T-helper 2 cell treated with Interferon-gamma antibody and Interleukin-4, amounts not matched to agents 5 μg/mL and 100 μg/mL, for 36 hours (primary cell): ENCODE measurements around the gene AXDND1.

ENCODE experiments used
- DNase-seq: peaks from one replicate; pipeline ENCODE4 v3.0.0; 2021; ENCODE audit warnings: low spot score
- H3K27ac Mint-ChIP-seq: one replicate; pipeline ENCODE4 v1.8.0; 2021; ENCODE audit warnings: mild to moderate bottlenecking, mixed read lengths
- H3K27me3 Mint-ChIP-seq: one replicate; pipeline ENCODE4 v1.8.0; 2021; ENCODE audit warnings: low read depth, mixed read lengths
- H3K36me3 Mint-ChIP-seq: one replicate; pipeline ENCODE4 v1.8.0; 2021; ENCODE audit warnings: low read depth, mixed read lengths
- H3K4me1 Mint-ChIP-seq: one replicate; pipeline ENCODE4 v1.8.0; 2021; ENCODE audit warnings: low read depth, mixed read lengths
- H3K4me3 Mint-ChIP-seq: one replicate; pipeline ENCODE4 v1.8.0; 2022; ENCODE audit warnings: mild to moderate bottlenecking, moderate library complexity, mixed read lengths
- H3K9me3 Mint-ChIP-seq: one replicate; pipeline ENCODE4 v1.8.0; 2021; ENCODE audit warnings: mixed read lengths

AXDND1 gene

DNA sequence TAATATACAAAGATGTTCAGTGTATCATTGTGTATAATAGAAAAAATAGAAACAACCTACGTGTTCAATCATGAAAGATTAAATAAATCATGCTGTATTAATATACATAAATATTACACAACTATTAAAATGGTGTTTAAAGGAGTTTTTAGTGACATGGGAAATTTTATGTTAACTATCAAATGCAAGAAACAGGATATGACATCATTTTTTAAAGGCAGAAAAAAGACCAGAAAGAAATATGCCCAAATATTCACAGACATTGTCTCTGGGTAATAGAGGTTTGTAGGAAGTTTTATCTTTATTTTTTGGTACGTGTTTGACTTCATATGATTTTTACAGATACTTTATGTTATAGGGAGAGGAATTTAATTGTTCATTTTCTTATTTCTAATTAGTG, 176.0 kb downstream of the AXDND1 start:
- Mint-ChIP-seq H3K4me1 (no peaks in the 10 kb centered on the region), H3K36me3 (no peaks in the 10 kb centered on the region), H3K9me3 (peaks cover 17% of the 10 kb centered on the region), H3K4me3 (no peak overlapping the region), H3K27me3 (no peaks in the 10 kb centered on the region), H3K27ac (no peak overlapping the region)
- no peak for DNase-seq

DNA sequence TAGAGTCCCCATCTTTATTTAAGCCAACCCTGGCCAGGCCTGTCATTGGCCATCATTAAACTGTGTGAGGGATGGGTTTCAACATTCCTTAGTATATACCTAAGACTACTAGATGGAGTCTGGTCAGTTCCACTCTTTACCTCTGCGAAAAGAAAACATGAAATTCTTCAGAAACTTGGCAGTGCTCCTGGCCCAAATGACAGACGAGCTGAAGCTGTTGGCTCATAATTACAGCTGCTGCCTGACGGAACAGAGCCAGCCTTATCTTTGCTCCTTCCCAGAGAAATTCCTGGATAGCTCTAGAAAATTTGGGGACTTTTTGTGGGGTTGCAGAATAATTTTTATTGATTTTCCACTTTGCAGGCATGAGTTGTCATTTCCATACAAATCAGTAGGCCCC, 179.6 kb downstream of the AXDND1 start:
- H3K36me3 Mint-ChIP-seq: no peaks in the 10 kb centered on the region
- no peaks in the 10 kb centered on the region for H3K4me1 Mint-ChIP-seq
- no peak overlapping the region for H3K27ac Mint-ChIP-seq
- no peaks in the 10 kb centered on the region for H3K9me3 Mint-ChIP-seq
- DNase-seq: no peak
- no peak overlapping the region for H3K4me3 Mint-ChIP-seq
- H3K27me3 Mint-ChIP-seq: no peaks in the 10 kb centered on the region

DNA sequence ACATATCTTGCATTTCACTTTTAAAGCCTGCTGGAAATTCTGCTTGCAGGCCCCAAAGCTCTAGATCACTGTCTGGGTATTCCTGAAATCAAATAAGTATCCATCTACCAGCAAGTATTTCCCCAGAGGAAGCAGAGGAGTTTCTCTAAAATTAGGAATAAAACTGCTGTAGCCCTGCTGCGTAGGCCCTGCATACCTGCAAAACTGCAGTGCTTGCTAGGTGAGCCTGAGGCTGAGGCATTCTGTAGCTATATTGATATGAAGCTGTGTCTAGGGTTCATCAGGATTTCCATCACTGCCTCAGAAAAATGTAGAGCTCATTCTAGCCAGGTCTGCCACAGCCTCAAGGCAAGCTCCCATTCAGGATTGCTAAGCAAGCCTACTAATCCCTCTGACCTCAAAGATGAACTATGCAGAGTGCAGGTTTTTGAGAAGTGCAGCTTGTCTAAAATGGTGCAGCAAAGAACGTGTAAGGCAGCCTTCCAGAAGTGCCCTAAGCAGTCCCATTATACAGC, 181.3 kb downstream of the AXDND1 start:
- Mint-ChIP-seq H3K9me3 (no peaks in the 10 kb centered on the region), H3K4me1 (no peaks in the 10 kb centered on the region), H3K4me3 (no peak overlapping the region), H3K27ac (no peak overlapping the region), H3K27me3 (no peaks in the 10 kb centered on the region), H3K36me3 (no peaks in the 10 kb centered on the region)
- DNase-seq: no peak

DNA sequence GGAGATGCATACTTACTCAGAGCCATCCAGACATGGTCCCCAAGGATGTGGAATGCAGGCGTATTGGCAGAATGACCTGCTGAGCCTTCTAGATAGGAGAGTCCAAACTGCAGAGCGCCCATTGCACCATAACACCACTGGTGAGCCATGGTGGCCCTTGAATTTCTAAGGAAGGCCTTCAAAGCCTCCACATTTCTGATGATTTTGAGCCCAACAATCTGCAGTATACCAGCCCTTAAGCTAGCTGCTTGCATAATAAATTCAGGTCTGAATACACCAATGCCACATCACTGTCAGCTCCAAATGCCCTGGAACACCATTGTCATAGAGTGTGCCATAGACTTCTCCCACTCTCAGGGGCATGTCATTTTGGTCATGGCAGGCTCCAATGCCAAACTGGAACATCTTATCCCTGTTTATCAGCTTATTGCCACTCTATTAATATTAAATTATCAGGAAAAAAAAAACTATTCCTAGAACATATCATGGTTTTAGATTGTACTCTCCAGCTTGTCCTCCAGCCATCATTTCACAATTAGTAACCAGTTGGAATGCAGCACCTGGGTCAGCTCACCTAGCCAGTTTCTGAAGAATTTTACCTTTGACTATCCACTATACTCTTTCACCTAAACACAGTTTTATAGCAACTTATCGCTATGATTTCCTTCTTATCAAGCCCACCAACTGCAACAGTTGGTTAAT, 183.0 kb downstream of the AXDND1 start:
- no peak for DNase-seq
- Mint-ChIP-seq H3K9me3 (no peaks in the 10 kb centered on the region), H3K27me3 (no peaks in the 10 kb centered on the region), H3K4me1 (no peaks in the 10 kb centered on the region), H3K27ac (no peak overlapping the region), H3K36me3 (no peaks in the 10 kb centered on the region), H3K4me3 (no peak overlapping the region)

DNA sequence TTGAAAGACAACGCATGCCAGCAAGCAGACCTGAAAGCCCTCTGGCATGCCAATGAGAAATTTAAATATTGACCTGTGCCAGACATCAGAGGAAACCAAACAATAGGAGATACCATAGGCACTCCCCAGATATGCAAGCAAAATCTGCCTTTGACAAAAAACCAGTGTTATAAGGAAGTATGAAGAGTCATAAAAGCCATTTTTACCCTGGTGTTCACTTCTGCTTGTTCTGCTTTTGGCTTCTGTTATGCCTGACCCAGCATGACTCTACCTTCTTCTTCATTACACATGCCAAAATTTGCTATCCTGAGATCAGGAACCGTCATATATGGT, 183.6 kb downstream of the AXDND1 start:
- H3K27me3 Mint-ChIP-seq: no peaks in the 10 kb centered on the region
- DNase-seq: no peak
- no peak overlapping the region for H3K4me3 Mint-ChIP-seq
- H3K4me1 Mint-ChIP-seq: no peaks in the 10 kb centered on the region
- no peaks in the 10 kb centered on the region for H3K9me3 Mint-ChIP-seq
- H3K27ac Mint-ChIP-seq: no peak overlapping the region
- H3K36me3 Mint-ChIP-seq: no peaks in the 10 kb centered on the region

DNA sequence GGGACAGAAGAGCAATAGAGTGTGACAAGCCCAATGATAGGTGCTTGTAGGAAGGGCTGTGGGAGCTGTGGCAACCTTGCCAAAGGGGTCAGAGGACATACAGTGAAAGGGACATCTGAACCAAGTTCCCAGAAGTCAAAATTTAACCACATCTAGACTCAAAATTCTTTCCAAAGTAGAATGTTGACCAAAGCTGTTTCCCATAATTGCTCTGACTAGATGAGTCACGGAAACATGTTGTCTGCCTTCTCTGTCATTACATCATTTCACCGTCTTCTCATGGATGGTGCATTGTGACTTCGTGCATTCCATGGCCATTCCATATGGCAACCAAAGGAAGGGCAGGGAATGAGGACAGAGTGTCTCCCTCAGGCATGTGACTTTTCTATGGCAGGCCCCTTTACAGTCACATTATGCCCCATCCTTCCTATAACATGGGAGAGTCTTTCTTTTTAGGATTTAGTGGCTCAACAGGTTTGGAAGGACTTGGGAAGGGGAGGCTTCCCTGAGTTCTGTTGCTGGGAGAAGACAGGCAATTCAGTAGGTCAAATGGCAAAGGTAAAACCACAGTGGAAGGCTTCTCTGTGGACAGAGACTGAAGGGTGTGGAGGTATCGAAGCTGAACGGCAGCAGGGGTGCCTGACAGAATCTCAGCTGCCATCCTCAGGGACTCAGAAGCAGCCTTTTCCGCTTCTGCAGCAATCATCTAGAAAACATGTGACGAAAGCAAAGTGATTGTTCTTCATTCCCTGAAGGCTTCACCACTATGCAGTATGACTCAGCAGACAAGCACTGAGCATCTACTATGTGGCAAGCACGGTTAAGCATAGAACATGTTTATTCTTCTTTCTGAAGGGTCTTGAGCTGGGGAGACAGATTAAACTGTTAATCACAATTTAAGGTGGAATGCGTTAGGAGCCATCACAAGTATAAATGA, 185.2 kb downstream of the AXDND1 start:
- H3K36me3 Mint-ChIP-seq: no peaks in the 10 kb centered on the region
- H3K27ac Mint-ChIP-seq: no peak overlapping the region
- H3K4me1 Mint-ChIP-seq: no peaks in the 10 kb centered on the region
- H3K27me3 Mint-ChIP-seq: no peaks in the 10 kb centered on the region
- no peaks in the 10 kb centered on the region for H3K9me3 Mint-ChIP-seq
- no peak for DNase-seq
- no peak overlapping the region for H3K4me3 Mint-ChIP-seq

DNA sequence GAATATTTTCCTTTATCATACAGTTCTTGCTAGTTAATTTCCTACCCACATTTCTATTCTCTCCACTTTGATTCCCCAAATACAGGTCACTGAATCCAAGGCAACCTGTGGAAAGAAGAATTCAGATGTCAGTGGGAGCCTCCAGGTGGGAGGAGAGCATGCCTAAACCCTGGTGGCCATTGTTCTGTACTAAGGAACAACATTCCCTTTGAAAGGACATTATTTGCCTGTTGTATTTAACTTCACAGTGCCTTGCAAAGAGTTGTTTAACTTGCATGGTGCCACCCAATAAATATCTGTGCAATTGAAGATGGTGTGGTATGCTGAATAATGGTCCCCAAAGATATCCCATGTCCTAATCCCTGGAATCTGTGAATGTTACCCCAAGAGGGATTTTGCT, 188.7 kb downstream of the AXDND1 start:
- Mint-ChIP-seq H3K27ac (no peak overlapping the region), H3K4me1 (no peaks in the 10 kb centered on the region), H3K27me3 (no peaks in the 10 kb centered on the region), H3K9me3 (no peaks in the 10 kb centered on the region), H3K4me3 (no peak overlapping the region), H3K36me3 (no peaks in the 10 kb centered on the region)
- no peak for DNase-seq

DNA sequence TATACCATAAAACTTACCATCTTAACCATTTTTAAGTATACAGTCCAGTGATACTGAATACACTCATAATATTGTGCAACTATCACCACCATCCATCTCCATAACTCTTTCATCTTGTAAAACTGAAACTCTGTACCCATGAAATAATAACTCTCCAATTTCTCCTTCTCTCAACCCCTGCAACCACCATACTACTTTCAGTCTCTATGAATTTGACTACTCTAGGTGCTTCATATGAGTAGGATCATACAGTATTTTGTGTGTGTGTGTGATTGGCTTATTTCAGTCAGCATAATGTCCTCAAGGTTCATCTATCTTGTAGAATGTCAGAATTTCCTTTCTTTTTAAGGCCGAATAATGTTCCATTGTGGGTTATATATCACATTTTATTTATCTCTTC, 192.3 kb downstream of the AXDND1 start:
- no peak overlapping the region for H3K4me3 Mint-ChIP-seq
- H3K27ac Mint-ChIP-seq: no peak overlapping the region
- no peaks in the 10 kb centered on the region for H3K4me1 Mint-ChIP-seq
- H3K9me3 Mint-ChIP-seq: no peaks in the 10 kb centered on the region
- no peak for DNase-seq
- no peaks in the 10 kb centered on the region for H3K36me3 Mint-ChIP-seq
- no peaks in the 10 kb centered on the region for H3K27me3 Mint-ChIP-seq

DNA sequence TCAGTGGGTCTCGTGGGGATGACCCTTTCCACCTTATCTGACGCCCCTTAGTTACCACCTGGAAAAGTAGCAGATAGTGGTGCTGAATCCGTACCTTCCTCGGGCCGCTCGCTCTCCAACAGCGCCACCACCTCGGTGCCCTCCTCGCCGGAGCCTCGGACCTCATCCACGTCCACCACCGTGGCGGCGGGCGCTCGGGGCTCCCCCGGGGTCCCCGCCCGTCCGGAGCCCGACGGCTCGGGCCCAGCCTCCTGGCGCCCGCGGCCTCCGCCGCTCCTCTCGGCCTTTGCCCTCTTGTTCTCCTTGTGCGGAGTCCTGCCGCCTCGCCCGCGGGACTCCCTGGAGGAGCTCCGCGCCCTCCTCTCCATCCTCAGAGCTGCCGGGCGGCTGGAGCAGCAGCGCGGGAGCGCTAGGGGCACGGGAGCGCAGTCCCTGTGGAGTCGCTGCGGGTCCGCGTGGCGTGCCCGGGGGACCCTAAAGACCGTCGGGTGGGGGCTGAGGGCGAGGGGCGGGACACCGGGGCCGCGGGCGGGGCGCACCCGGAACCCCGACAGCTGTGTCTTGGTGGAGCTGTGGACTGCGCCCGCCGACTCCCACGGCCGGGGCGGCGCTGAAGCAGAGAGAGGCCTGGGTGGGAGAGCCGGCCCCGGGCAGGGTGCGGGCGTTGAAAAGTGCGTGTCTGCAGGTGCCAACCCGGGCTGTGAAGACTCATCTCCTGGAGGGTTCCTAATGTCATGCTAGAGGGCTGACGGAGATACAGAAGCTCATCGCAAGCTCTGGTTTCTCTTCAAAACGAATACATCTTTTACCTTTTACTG, 209.9 kb downstream of the AXDND1 start, which contains the start of gene NPHS2:
Gene NPHS2 (minus strand): TSS at position 452 of the 818 bp plus-strand sequence. CDS start 84 bp downstream, at position 368.
- no peak within 1 kb of the TSS for H3K4me3 Mint-ChIP-seq
- no peaks in the 10 kb centered on the region for H3K4me1 Mint-ChIP-seq
- H3K36me3 Mint-ChIP-seq: no peaks in the 10 kb centered on the region
- no peaks in the 10 kb centered on the region for H3K9me3 Mint-ChIP-seq
- H3K27ac Mint-ChIP-seq: no peak within 1 kb of the TSS
- no peak for DNase-seq
- H3K27me3 Mint-ChIP-seq: peaks cover 42% of the 10 kb centered on the region

DNA sequence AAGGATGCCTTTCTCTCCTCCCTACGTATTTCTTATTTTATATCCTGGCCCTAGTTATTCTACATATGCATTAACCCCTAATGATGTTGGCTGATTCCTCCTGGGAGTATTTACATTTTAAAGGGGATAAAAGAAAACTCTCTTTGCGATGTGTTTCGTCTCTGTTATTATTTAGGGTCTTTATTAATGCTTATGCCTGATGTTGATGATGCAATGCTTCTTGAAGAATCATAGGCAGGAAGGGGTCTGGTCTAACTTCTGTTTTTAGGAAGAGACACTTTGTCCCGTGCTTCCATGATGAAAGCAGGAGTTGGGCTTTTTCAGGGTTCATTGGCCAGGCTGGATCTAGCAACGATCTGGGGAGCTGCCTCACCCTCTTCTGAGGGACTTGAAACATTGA, 210.7 kb downstream of the AXDND1 start:
- Mint-ChIP-seq H3K4me3 (no peak overlapping the region), H3K27me3 (peaks cover 42% of the 10 kb centered on the region), H3K36me3 (no peaks in the 10 kb centered on the region), H3K9me3 (no peaks in the 10 kb centered on the region), H3K4me1 (no peaks in the 10 kb centered on the region), H3K27ac (no peak overlapping the region)
- DNase-seq: no peak

DNA sequence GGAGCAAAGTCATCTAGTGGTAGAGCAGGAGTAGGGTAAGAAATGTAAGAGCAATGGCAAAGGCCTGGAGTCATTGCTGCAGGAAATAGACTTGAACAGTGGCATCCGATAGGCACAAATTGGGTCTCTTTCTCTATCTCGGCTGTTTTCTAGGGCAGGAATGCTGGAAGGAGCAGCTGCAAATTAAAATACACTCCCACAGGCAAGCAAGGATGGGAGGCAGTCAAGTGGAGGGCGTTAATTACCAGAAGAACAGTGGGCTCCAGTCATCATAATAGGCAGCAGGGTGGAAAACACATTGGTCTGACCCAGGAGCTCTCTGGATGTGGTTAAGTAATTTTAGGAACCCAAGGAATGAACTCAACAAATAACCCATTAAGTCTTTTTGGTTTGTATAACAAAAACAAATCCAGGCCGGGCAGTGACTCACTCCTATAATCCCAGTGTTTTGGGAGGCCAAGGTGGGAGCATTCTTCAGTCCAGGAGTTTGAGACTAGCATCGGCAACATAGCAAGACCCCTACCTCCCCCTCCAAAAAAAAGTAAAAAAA, 218.1 kb downstream of the AXDND1 start:
- no peaks in the 10 kb centered on the region for H3K4me1 Mint-ChIP-seq
- H3K9me3 Mint-ChIP-seq: no peaks in the 10 kb centered on the region

DNA sequence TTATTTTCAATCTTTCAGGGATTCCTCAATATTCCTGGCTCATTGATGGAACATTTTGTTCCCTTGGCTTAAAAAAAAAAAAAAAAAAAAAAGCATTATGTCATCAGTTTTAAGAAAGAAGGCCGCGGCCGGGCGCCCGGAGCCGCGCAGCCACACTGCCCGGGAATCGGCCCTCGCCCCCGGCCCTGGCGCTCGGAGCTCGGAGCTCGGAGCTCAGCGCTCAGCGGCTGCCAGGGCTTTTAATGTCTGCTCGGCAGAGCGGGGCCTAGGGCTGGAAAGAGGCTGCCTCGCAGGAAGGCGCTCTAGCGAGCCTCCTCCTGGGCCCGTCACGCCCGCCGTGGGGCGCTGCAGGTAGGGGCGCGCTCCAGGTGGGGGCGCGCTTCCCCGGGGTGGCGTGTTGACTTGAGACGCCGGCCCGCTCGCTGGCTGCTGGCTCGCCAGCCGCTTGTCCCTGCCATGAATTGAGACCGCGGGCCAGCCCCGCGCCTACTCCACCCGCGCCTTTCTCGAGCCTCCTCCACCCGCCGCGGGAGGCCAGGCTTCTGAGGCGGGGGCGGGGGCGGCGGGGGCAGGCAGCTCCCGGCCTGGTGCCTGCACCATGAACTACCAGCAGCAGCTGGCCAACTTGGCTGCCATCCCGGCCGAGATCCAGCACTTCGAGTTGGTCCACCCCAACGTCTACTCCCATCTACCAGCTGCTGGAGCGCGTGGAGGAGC, 220.5 kb downstream of the AXDND1 start:
- Mint-ChIP-seq H3K9me3 (no peaks in the 10 kb centered on the region), H3K4me3 (no peak overlapping the region), H3K27me3 (peaks cover 37% of the 10 kb centered on the region), H3K4me1 (no peaks in the 10 kb centered on the region), H3K36me3 (no peaks in the 10 kb centered on the region), H3K27ac (no peak overlapping the region)
- DNase-seq: no peak

More for the DNA sequence above, 218.1 kb downstream of the AXDND1 start:
- no peak for DNase-seq
- no peaks in the 10 kb centered on the region for H3K36me3 Mint-ChIP-seq
- H3K27me3 Mint-ChIP-seq: peaks cover 35% of the 10 kb centered on the region
- no peak overlapping the region for H3K4me3 Mint-ChIP-seq
- no peak overlapping the region for H3K27ac Mint-ChIP-seq

DNA sequence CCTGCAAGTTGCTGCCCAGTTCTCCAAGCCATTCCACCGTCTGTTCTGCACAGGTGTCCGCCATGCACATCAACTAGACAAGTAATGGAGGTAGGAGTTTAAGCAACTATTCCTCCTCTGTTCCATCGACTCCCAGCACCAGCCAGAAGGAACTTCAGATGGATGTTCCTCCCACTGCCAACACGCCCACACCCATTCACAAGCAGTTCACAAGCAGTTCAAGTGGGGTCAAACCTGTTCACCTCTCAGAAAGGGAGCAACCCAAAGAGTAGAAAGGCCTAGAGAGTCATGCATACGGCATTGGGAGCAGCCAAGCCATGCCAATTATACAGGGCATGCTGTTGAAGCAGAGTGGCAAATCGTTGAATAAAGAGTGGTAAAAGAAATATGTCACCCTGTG, 221.6 kb downstream of the AXDND1 start:
- H3K36me3 Mint-ChIP-seq: no peaks in the 10 kb centered on the region

More for the DNA sequence above, 221.6 kb downstream of the AXDND1 start:
- Mint-ChIP-seq H3K9me3 (no peaks in the 10 kb centered on the region), H3K4me1 (no peaks in the 10 kb centered on the region), H3K27me3 (peaks cover 37% of the 10 kb centered on the region), H3K27ac (no peak overlapping the region), H3K4me3 (no peak overlapping the region)
- no peak for DNase-seq
